NCI-H1436 treated with DMSO at 0.1 percent for 48 hours (cell line): Measurements from ENCODE around the gene PAQR3.

Source experiments
- DNase-seq: peaks from one replicate; lab custom pipeline; 2025; lab: John Stamatoyannopoulos, UW

PAQR3 gene

GRCh38 chr4:78938868-78939666, at the start of gene PAQR3:
PAQR3 (minus strand) TSS chr4:78939438; CDS start chr4:78939224, 214 bp downstream.
- peak; percentile 26 for DNase-seq

- DNase-seq: no peak
These were observed 48.4 kb upstream of the PAQR3 start for GRCh38 chr4:78987683-78988082.

- DNase-seq: no peak
These were observed 45.4 kb upstream of the PAQR3 start for GRCh38 chr4:78984593-78984992.

DNA sequence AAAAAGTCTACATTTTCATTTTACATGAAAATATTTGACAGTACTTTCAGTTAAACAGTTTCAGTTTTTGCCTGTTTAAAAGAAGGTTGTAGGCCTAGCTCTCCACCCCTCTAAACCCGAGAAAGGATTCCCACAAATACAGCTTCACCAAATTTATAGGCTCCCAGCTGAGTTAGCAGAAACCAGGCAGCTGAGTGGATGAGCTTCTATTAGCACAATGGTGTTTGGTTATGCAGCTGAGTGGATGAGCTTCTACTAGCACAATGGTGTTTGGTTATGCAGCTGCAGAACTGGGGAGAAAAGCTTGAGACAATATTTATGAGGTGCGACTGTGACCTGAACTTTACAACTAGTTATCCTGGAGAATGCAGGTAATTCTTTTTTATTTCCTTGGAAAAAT, 36.6 kb upstream of the PAQR3 start:
- DNase-seq: no peak

- DNase-seq: no peak
These were observed 32.5 kb upstream of the PAQR3 start for GRCh38 chr4:78971776-78972175.

DNA sequence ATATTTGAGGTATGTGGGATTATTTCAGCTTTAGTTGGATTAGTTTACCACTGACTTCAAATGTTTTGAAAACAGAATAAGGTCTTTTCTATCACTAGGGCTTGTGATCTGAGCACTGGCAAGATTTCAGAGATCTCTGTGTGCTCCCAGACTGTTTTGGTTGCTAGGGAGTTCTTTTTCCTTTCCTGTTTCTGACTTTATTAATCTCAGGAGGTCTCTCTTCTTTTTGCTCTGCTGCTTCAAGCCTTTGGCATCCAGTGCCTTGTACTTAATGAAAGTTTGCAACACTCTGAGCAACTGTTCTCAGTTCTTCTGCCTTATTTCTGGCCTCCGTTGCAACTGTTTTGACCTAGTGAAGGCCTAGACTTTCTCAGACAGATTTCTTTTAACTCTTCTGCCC, 32.1 kb upstream of the PAQR3 start:
- no peak for DNase-seq

DNA sequence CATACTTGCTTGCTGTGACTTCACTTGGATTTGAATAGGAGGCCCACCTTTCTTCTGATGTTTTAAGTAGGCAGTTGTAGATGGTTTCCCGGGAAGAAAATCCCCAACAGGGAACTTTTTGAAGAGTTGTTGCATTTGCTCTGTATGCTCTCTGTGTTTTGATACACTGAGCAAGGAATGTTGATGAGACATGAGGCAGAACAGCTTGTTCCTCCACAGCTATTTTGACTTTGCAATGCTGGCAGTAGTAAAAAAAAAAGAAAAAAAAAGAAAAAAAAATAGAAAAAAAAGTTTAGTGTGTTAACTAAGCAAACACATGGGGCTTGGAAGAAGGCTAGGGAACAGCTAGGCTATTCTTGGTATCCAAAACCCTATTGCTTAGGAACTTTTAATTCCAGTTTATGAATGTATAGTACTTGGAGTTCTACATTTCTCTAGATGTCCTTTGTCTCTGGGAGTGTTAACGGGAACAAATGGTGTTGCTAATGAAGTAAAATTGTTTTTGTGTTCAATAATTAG, 23.4 kb upstream of the PAQR3 start:
- no peak for DNase-seq

- no peak for DNase-seq
These were observed 21.7 kb upstream of the PAQR3 start for GRCh38 chr4:78960926-78961325.

- no peak for DNase-seq
These were observed 17.7 kb upstream of the PAQR3 start for GRCh38 chr4:78956975-78957374.

DNA sequence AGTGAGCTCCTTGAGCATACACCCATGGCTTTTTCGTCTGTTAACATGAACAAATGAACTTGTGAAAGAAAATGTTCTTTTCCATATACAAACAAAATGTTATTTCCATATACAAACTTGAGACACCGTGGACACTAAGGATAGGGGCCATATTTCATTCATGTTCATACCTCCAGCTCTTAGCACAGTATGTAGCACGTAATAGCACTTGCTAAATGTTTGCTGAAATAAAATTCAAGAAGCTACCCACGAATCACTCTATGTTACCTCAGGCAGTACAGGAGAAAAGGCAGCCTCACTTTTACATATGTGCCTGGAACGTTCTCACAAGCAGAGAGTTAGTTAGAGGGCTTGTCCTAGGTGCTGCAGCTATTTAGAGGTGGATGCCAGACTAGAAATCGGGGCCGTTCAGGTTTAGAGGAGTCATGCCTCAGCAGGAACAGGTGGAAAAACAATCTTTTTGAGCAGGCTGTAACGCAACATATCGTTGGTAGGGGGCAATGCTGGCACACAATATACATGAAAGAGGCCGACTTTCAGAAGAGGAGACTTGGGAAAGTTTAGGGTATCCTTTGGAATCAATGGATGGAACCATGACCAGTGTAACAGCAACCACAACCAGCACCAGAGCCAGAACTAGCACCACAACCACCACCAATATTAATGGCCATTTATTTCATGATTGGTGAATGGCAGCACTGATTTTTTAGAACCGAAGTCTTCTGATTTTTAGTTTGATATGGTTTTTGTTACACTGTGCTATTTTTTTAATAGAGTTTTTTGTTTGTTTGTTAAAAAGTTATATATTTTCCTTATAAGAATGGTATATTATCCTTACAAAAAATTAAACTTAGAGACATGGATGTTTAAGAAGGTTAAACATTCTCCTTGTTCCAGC, 14.8 kb upstream of the PAQR3 start:
- no peak for DNase-seq

DNA sequence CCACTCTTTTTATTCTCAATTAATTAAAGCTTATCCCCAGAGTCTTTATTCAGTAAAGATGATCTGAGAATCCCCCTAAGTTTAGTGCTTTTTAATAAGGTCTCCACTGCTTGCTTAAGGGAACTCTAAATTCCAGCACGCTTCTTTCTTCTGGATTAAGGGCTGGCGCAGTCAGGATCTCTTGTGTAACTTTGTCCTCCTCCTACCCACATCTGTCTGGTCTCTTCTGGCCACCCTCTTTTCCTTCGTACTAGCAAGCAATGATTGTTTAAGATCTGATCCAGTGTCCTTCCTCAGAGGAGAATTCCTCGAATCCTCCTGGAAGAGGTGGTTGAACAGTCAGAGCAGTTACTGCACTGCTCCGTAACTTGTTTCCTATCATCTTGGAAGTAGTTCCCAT, 14.0 kb upstream of the PAQR3 start:
- DNase-seq: no peak

DNA sequence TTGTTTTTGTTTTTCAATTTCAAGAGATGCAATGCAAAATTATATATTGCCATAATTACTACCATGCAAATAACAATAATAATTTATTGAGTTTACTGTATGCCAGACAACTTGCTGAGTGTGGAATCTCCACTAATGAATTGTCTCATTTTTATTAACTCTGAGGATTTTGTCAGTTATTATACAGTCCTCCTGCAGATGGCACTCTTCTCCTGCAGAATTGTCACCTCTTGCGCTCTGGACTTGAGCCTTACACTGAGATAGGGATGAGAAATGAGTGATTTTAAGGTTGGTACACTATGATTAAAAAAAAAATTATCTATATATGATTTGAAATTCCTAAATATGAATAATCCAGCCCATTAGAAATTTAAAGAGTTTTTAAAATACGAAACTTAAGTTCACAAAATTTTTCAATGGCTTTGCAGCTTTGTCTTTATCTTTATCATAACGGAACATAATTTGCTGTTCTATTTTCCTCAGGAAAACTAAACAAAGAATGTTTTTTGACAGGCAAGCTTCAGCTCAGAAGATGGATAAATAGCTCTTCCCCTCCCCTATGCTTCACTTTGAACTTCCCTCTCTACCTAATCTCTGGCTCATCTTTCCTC, 12.7 kb upstream of the PAQR3 start:
- DNase-seq: no peak

DNA sequence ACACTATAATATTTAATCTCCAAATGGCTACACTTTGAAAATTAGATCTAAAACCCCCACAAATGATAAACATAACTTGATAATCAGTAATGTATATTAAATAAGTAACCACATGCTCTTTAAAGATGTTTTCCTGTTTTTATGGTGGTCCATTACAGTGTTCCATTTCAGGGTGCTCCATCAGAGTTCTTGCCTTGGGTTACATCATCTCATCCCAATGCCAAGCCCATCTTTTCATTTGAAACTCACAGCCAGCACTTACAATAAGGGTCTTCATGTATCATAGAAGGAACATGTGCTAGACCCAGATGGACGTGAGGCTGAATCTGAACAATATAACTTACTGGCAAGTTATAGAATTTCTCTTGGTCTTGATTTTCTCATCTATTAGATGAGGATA, 10.5 kb upstream of the PAQR3 start:
- no peak for DNase-seq

- DNase-seq: no peak
These were observed 6.5 kb upstream of the PAQR3 start for GRCh38 chr4:78945651-78946179.

DNA sequence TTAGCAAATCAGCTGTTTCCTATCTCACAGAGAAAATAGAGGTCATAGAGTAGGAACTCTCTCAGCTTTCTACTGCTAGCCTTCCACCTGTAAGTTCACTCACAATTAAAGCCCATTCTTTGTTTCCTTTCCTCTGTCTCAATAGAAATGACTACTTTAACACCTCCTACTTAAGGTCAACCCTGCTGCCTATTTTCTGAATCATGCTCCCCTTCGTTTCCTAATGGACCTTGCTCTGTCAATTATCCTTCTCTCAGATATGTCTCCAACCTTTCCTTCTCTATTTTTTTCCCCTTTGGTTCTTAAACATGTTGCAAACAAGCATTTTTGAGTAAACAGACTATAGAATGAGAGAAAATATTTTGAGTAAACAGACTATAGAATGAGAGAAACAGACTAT, 5.1 kb upstream of the PAQR3 start:
- no peak for DNase-seq

- no peak for DNase-seq
These were observed 1.5 kb upstream of the PAQR3 start for GRCh38 chr4:78940752-78941151.

GRCh38 chr4:78939667-78940008, 400 bp upstream of the PAQR3 start:
- DNase-seq: no peak

DNA sequence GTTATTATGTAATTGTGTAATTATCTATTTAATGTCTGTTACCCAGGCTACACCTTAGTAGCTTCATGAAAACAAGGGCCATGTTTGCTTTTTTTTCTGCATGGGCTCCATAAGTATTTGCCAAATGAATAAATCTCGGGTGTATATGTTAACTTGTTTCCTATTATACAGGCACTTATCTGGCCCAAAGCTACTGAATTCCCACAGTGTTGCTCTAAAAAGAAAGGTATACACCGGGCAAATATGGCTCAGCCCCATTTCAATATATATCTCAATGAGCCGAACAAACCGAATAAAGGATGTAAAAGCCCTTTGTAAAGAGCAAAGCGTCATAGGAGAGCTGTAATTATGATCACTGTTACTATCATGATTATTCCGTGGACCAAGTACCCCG, 767 bp downstream of the PAQR3 start:
- peak; percentile 13 for DNase-seq

DNA sequence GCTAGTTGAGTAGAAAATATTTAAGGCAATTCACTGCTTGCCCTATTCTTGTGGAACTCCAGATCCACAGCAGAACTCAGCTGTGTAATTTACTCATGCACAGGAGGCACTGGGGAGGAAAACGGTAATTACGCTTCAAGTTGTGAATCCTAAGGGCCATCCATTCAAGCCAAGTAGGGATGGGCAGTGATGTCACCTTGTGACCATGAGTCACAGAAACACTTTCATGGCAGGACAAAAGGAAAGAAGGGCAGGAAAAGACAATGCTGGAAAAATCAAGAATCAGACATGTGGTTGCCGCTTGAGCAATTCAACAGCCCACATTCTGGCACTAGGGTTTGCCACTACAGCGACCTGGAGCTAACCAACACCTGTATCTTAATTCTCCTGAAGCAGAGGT, 1.4 kb downstream of the PAQR3 start:
- DNase-seq: no peak

DNA sequence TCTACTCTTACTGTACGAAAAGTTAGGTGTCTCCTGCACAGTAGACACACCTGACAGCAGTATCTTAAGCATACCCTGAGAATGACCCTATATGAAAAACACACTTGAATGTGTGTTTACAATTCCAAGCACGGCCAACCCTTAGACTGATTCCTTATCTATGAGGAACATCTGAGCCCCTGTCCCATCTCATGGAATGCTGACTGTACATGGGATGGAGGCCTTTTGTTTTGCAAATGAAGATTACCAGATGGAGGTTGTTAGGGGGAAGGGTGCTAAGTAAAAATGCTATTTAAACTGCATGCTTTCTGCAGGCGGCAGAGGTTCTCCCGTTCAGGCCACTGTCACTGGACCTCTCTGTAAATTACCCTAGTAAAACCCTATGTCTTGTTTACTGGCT, 2.2 kb downstream of the PAQR3 start:
- no peak for DNase-seq

- DNase-seq: no peak
These were observed 9.1 kb downstream of the PAQR3 start for GRCh38 chr4:78930016-78930629.

DNA sequence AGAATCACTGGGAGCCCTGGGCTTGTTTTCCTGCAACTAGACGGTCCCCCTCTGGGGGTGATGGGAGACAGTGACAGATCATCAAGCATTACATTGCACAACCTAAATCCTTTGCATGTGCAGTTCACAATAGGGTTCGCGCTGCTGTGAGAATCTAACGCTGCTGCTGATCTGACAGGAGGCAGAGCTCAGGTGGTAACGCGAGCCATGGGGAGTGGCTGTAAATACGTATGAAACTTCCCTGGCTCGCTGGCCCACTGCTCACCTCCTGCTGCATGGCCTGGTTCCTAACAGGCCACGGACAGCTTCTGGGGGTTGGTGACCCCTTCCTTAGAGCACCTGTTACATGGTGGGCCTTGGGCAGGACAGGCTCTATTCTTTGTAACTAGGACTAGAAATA, 10.4 kb downstream of the PAQR3 start:
- DNase-seq: no peak
